HG02759 (cell line): ENCODE results near the gene RAPSN.
A peak's percentile ranks its signal among the peaks of the same experiment; 100 is the strongest.

Experiments used
- ATAC-seq: cut with Tn5 transposase; IDR thresholded peaks from one replicate; pipeline ENCODE4 v1.9.1; 2021; ENCODE audit warnings: mild to moderate bottlenecking, moderate library complexity; ENCODE audit not compliant: unreplicated experiment

RAPSN gene

DNA sequence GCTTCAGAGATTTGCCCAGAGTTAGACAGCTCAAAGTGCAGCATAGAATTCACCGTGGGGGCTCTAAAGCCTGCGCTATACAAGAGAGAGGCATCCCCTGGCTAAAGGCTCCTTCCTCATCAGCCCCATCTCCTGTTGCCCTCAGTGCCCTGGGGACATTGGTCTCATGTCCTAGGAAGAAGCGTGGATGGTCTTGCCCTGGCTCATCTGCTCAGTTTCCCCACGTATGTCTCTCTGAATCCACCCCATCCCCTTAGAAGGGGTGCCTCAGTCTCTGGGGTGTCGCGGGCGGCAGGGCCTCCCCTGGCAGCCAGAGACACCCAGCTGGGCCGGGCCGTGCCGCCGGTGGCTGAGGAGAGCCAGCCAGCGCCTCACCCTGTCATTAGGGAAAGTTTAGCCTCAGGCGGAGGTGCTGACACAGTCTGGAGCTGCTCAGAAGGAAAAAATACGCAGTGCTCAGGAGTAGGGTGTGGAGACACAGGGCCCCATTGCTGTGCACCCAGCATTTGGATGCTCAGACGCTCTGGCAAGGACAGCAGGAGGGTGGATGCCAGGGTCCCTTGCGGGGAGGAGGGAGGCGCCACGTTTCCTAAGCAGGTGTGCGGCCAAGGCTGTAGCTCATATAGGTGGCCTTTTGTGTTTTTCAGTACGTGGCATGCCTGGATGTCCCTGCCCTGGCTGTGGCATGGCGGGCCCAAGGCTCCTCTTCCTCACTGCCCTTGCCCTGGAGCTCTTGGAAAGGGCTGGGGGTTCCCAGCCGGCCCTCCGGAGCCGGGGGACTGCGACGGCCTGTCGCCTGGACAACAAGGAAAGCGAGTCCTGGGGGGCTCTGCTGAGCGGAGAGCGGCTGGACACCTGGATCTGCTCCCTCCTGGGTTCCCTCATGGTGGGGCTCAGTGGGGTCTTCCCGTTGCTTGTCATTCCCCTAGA, 39.2 kb downstream of the RAPSN start:
- ATAC-seq = no peak

DNA sequence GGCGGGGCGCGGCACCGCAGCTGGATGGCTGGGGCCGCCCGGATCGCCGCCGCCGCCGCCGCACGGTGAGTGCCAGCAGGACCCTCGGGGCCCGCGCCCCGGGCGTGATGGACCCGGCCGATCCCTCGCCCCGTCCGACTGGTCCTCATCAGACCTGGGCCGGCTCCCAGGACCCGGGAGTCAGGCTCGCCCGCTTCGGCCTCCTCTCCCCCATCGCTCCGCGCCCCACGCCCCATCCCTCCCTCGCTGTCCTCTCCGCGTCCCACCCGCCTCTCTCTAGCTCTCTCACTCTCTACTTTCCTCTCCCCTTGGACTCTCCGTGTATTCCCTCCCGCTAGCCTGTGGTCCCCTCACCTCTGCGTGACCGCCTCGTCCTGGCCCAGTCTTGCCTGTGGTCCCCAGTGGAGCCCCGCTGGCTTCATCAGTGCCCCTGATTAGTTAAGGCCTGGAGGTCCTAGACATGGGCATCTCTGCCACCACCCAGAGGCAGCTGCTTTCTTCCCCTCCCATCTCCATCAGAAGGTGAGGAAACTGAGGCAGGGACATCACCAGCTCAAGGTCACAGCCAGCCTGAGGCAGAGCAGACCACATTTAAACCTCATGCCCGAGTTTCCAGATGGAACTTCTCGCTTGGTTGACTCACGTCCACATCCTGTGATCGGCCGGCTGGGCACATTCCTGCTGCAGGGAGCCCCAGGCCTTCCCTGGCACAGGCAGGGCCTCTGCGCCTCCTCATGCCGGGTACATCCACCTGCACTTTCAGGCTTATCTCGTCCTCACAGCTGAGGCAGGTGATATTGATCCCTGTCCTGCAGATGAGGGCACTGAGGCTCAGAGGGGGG, 40.1 kb downstream of the RAPSN start:
- ATAC-seq = no peak

DNA sequence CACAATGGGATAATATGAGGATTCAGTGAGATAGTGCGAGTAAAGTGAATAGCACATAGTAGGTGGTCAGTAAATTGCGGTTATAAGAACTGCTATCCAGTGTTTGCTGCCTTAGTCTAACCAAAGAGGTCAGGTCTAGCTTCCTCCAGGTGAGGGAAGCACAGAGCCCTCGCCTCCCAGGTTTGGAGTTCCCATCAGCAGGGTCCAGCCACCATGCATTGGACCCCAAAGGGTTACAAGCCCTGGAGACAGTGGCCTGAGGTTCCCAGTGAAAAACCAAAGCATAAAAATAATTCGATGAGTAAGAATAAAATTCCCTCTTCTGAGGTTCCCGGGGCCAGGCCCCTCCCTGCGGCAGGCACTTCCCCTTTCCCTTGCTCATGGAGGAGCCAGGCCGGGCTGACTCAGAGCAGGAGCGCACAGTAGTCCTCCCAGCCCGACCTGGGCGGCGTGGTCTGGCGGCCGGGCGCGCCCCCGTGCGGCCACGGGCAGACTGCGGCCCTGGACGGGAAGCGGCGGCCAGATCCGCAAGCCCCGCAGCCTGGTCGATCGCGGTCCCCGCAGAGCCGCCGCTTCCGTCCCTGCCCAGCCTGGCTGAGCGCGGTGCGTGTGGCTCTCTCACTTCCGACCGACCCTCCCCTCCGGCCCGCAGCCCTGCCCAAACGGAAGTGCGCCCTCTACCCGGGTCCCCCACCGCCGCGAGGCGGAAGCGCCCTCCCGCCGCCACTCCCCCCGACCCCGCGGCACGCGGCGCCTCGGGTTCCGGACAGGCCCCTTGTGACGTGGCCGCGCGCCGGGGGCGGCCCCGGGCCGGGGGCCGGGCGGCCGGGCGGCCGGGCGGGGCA, 41.0 kb downstream of the RAPSN start, which contains the start of gene SLC39A13:
TSS of gene SLC39A13 (plus strand) at position 845 of the 845 bp plus-strand sequence. CDS start 1,505 bp downstream, outside the sequence.
- peak; percentile 89 for ATAC-seq

DNA sequence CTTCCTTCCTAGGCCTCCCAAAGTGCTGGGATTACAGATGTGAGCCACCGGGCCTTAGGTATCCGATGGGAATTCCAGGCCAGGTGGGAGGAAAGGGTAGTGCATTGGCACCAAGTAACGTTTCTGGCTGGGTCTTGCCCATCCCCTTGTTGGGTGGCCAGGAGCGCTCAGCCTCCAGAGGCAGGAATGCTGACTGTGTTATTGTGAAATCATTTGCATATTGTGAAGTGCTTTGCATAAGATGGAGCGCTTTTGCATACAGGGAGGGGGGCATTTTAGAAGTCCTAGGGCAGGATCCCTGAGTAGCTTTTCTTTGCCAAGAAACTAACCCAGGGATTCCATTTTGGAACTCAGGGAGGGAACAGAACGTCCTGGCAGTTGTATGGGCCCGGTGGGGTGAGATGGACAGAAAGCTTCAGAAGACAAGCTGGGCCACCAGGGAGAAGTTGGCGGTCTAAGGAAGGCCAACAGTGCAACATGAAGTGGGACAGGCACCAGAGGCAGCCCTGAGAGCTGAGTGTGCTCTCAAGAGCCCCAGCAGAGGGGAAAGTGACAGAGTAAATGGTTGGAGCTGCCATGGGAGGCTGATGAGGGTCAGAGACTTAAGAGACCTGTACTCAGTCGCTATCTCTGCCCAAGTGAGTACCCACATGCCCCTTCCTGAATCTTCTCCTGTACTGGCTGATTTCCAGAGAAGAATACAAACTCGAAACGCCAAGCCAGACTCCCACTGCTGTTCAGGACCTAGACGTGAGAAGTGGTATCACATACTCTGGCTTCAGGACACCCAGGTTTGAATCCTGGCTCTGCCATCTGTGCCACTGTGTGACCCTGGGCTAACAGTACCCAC, 41.8 kb downstream of the RAPSN start:
- no peak for ATAC-seq

DNA sequence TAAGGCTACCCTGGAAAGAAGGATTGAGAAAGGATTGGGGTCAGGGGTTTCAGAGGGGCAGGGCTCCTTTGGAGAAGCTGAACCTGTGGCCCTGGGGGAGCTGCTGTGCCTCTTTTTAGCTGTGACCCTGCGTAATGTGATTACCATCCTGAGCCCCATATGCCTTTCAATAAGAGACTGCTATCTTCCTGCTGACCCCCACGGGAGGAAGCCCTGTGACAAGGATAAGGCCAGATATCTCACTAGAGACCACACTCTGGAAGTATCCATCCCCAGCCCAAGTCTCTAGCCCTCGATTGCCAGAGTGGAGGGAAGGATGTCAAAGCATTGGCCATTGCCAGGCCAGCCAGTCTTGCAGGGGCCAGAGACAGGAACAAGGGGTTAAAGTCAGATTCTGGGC, 45.4 kb downstream of the RAPSN start:
- ATAC-seq = no peak

DNA sequence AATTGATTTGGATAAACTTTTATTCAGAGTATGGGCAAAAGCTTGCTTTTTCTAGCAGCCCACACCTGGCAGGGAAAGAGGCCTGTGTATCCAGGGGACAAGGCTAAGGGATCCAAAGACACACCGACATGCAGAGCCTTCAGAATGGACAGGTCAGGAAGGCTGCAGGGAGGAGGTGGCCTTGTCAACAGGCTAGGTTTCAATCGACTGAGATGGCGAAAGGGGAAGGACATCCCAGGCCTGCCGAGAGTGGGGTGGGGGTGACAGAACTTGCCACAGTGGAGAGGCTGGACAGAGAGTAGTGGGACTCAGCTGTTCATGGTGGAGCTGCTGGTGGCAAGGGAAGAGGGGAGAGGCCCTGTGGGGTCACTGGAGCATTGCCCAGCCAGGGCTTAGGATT, 45.8 kb downstream of the RAPSN start:
- no peak for ATAC-seq

DNA sequence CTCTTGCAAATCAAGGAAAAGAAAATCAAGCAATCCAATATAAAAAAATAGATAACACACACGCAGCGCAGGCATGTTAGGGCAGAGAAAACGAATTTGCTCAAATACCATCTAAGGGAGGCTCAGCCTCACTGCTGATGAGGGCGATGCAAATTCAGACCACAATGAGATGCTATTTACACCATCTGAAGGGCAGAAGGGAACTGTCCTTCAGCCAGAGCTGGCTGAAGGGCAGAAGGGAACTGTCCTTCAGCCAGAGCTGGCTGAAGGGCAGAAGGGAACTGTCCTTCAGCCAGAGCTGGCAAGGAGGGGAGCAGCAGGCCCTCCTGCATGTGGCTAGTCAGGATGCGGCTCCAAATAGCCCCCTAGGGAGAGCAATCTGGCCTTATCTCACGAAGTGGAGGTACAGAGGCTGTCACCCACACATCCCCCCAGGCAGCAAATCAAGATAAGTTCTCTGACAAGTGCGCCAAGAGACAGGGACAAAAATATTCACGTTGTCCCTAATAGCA, 48.1 kb downstream of the RAPSN start:
- peak; percentile 71 for ATAC-seq

DNA sequence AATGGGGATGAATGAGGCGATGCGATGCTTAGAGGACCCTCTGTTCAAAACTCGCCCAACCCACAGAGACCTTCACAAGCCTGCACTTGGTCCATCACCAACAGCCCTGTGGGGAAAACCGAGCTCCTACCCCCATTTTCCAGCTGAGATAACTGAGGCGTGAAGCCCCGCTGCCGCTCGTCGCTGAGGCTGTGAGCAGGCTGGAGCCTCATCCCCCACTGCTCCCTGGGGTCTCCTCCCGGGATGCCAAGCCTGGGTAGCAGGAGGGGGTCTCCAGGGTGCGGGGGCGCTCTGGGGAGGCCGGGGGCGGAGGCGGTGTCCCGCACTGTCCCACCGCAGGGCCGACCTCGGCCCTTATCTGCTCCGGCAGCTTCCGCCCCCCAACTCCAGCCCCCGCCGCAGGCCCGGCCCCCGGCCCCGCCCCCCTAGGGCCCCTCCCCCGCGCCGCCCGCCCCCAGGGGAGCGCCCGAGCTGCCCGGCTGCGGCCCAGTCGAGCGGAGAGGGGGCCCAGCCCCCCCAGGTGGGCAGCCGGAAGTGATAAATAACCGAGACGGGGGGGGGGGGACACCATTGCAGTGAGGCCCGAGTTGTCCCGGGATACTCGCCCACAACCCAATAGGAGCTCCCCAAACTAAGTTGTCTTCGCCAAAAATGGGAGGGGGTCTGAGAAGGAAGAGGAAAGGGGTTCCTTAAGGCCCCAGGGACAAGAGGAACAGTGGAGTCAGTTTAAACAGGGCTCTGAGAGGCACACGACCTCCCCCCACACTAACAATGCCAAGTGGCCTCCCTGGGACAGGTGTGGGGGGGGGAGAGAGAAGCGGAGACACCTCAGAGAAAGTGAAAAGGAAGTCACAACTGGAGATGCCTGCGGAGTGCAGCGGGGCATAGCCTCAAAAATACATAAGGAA, 48.8 kb downstream of the RAPSN start:
- peak; percentile 63 for ATAC-seq

DNA sequence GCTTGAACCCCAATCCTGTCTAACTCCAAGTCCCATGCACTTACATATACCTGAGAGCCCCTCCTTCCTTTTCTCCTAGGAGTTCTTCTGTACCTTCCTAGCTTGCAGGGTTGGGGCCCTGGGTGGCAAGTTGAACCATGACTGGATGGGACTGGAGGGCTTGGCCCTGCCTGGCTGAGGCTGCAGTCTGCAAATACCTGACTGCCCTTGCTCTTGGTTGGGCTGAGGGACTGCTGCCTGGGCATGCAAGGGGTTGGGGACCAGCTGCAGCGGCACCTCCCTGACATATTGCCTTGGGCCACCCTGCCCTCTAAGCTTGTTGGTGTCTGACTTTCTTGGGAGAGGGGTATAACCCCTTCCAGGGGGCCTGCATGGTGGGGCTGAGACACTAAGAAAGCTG, 50.4 kb downstream of the RAPSN start:
- no peak for ATAC-seq

DNA sequence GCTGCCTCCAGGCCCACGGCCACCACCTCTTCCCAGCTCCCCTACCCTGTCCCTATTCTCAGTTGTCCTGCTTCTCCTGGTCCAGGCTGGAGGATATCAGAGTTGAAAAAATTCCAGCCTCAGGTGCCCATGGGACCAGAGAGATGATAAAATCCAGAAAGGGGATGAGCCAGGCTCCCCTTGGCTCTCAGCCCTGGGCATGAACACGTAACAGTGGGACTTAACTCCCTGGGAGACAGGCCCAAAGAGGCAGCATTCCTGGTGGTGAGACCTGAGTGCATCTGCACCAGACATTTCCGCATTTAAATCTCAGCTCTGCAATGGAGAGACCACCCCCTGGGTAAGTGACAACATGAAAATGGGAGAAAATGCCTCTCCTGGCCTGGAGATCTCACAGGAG, 50.9 kb downstream of the RAPSN start:
- ATAC-seq = no peak

DNA sequence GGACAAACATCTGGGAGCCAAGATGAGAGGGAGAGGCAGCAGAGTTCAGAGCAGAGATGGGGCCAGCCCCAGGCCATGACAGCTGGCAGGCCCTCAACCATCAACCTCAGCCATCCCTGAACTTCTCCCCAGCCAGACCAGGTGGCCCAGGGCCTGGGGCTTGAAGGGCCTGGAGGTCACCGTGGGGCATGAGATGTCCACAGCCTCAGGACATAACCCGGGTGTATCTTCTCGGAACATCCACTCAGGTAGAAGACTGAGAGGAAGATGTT, 53.0 kb downstream of the RAPSN start:
- no peak for ATAC-seq

DNA sequence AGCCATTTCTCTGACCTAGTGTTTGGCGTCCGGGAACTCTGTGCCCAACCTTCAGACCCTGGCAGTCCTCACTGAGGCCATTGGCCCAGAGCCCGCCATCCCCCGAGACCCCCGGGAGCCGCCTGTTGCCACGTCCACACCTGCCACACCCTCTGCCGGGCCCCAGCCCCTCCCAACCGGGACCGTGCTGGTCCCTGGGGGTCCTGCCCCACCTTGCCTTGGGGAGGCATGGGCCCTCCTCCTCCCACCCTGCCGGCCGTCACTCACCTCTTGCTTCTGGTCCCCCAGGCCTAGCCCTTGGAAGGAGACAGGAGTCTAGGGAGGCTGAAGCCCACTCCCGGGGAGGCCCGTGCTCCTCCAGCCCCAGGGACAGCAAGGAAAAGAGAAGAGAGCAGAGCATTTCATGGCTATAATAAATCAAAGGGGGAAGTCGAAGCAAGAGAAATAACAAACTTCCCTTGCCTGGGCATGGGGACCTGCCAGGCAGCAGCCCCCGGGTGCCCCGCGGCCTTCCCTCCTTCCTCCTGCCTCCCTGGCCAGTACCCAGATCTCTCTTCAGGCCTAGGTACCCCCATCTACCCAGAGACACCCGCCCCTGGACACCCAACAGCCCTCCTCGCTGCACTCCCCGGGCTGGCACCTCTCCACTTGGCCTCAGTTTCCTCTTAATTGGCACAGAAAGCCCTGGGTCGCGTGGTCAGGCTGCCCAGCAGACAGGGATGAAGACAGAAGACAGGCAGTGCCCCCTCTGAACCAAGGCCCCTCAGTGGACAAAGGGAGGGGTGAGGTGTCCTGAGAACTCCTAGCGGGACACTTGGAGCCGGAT, 53.5 kb downstream of the RAPSN start:
- no peak for ATAC-seq

DNA sequence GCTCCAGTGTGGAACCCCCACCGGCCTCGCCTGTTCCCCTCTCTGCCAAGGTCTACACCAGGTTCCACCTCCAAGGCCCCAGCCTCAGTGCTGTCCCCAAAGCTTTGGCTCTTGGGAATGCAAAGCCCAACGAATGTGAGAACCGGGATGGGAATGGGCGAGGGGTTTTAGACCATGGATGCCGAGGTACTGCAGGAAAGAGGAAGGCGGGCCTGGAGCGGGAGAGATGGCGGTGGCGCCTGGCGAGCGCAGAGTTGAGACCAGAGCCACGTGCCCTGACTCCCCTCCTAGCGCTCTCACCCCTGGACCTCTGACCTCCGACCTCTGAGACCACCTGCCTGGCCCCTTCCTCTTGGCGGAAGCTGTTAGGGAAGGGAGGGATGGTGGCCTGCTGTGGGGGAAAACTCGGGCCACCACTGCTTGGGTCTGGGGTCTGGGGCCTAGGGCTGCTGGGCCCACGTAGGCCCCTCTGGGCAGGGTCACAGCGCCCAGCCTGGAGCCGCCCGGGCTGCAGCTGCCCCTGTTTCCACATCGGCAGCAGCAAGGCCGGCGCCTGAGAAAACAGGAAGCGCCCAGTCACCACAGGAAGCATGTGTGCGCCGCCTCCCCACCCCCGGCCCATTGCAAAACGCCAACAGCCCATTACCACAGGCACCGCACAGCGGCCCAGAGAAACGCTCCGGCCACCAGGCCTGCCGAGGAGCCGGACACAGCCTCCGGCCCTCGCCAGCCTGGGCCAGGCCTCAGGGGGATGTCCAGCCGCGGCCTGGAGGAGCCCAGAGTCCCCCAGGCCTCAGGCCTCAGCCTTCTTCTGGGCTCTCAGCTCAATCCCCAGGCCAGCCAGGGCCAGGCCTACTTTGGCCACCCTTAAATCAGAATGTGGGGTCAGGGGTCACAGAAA, 54.4 kb downstream of the RAPSN start:
- peak; percentile 67 for ATAC-seq

DNA sequence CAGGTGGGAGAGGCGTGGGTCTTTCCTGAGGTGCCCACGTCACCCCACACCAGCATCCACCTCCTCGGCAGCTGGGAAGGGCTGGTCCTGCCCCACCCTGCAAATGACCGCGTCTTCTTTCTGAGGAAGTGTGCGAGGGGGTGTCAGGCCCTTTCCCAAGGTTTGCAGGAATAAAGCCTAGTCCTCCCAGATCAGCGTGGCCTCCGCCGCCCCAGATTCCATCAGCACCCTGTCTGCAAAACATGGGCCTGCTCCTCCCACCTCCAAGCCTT, 55.0 kb downstream of the RAPSN start:
- no peak for ATAC-seq

DNA sequence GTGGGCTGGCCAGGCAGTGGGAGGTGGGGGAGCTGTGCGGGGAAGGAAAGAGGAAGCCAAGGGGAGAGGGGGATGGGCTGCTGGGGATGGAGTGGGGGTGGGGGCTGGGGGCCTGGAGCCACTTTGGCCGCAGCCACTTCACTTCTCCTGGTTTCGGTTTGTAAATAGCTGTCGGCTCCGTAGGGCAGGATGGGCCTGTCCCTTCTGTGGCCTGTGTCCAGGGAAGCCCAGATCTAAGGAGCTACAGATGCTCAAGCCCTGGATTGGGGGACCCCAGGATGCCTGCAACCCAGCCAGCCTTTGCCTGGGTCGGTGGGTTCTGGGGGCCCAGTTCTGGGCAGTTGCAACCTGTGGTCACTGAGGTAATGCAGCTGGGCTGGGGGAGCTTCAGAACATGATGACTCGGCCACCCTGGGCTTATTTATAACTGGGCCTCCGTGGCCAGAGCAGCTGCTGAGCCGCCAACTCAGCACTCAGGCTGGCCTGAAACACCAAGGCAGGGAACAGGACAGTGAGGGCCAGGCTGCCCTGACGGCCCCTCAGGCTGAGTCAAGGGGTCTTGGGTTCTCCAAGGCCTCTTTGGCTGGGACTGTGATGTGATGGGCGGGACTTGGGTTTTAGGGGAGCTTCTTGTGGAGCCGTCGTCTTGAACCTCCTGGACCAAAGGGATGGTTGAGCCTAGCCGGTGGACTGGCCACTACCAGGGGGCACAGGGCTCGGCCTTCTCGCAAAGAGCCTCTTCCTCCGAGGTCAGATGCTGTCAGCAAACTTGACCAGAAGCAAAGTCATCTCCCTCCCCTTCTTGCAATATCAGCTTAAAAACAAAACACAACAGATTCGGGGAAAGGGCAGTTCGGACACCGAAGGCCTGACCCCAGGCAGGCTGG, 55.5 kb downstream of the RAPSN start:
- no peak for ATAC-seq

DNA sequence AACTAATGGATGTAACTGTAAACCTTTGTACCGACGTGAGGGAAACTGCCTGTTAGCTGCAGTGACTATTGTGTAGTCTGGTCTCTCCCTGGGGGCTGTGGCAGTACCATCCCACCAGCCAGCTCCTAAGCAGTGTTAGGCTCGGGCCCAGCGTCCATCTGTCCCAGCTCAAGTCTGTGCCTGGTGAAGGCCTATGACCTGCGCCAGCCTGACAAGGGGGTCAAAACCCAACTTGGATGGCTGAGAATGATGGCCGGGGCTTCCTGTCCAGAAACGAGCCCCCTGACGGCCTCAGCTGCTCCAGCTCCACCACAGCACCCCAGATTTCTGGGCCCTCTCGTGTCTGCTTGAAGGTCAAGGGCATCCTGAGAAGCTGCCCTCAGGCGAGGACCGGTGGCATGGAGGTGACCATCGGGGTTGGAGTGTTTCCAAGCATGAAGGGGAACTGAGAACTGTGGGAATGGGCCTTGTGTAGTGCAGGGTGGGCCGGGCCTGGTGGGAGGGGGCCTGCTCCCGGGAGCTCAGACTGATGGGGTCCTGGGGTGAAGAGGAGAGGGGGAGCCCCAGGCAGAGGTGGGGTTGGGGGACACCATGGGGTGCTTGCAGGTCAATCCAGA, 56.3 kb downstream of the RAPSN start:
- no peak for ATAC-seq
